ENCODE data around the gene STK17B.

- TF ChIP-seq POLR2AphosphoS5 (IDR thresholded peaks at IDR 0.05; ENCODE audit: low read depth, low read length), result no peak
- TF ChIP-seq POLR2A (IDR thresholded peaks at IDR 0.05; ENCODE audit: low read depth, low read length), result no peak
- TF ChIP-seq TAF1 (IDR thresholded peaks at IDR 0.05; ENCODE audit: borderline replicate concordance, low read depth, low read length), result no peak
Observed at GRCh38 chr2:196144513-196145126, 26.8 kb downstream of the STK17B start.
